Motor neuron (in vitro differentiated cells): ENCODE data around the gene GPR156. TPM values are rescaled to one million over a fixed set of nuclear protein-coding genes. Genes with fewer than 3 reads are reported as not detected.

Experiments
- ATAC-seq, 8 experiments: fragments of 200-7000 bp; cut with Tn5 transposase; replicated peaks in 6 of 8; 2 replicates each; pipeline ENCODE4 v1.8.0; 2021; ENCODE audit warnings: mild to moderate bottlenecking in 8 of 8, moderate library complexity in 8 of 8
- H3K27ac ChIP-seq, 2 donors: fragments of 250-450 bp; sonication (Bioruptor Pico); 2 replicates each; pipeline ENCODE4 v1.9.0; 2021; ENCODE audit warnings: antibody characterized with exemption in 2 of 2, mild to moderate bottlenecking in 2 of 2, moderate library complexity in 1 of 2
- H3K4me1 ChIP-seq, 2 donors: fragments of 250-450 bp; sonication (Bioruptor Pico); replicated peaks in 1 of 2; 2 replicates each; pipeline ENCODE4 v1.6.1; 2021; ENCODE audit warnings: antibody characterized with exemption in 2 of 2, mild to moderate bottlenecking in 2 of 2, moderate library complexity in 1 of 2
- H3K4me3 ChIP-seq, 5 donors: fragments of 250-450 bp; sonication (Bioruptor Pico); 2 replicates each; pipeline ENCODE4 v1.9.0; 2021; ENCODE audit warnings: antibody characterized with exemption in 5 of 5, mild to moderate bottlenecking in 5 of 5, moderate library complexity in 4 of 5
- WGBS, 10 experiments: fragments of 450-650 bp; shearing (Covaris generic); methylation state at CpG; one replicate each; pipeline ENCODE4 v1.0.0; 2022; 5-methylcytosine and 5-hydroxymethylcytosine counted together
- in situ Hi-C, 9 experiments: fragments of 400-800 bp; cut with MboI; loops; one replicate each; pipeline ENCODE4 v1.15.0; 2021; ENCODE audit warnings: low sequenced_read_pairs in 9 of 9, low pct_unique_long_range_greater_than_20kb in 2 of 9; ENCODE audit not compliant: unreplicated experiment in 9 of 9
- total RNA-seq, 8 experiments: library from RNA; unstranded; fragments of 300-600 nt; gene quantifications; 2 replicates each; pipeline versions ENCODE4 v1.2.3 to v1.2.4, GENCODE V29; 2022

GPR156 gene
- total RNA-seq, 8 experiments from 2014 or later, result 0.33 to 2.3 (median 1.2) TPM

- no peak for ATAC-seq
- H3K4me3 ChIP-seq, result no peak overlapping the region
- H3K27ac ChIP-seq, result no peak overlapping the region
- in situ Hi-C loops, result loop anchor here in 3 of 9 experiments (25.0 kb wide), 1 partner anchor 294 kb away; no protein-coding TSS in a partner anchor
- H3K4me1 ChIP-seq, result peaks cover 13% of the 10 kb centered on the region in 2 donors
- 36 to 100% (median 87%) methylated on average over 1 to 2 of the region's 3 CpGs; no CpG with 5 or more reads in 2 of the 10 experiments for WGBS, 10 experiments
Observed at GRCh38 chr3:120180731-120181412, 104.2 kb downstream of the GPR156 start.

GRCh38 chr3:120177707-120178306, 107.2 kb downstream of the GPR156 start:
- H3K4me1 ChIP-seq, result peaks cover 13% of the 10 kb centered on the region in 2 donors
- in situ Hi-C loops, result loop anchor here in 3 of 9 experiments (25.0 kb wide), 1 partner anchor 291 kb away; no protein-coding TSS in a partner anchor
- WGBS, 10 experiments, result 50 to 100% (median 81%) methylated on average over 1 to 2 of the region's 2 CpGs
- H3K4me3 ChIP-seq, result no peak overlapping the region
- peak in 3 of 8 experiments; percentile 37 to 57 (median 46) for ATAC-seq
- no peak overlapping the region for H3K27ac ChIP-seq

- in situ Hi-C loops, result loop anchor here in 3 of 9 experiments (25.0 kb wide), 1 partner anchor 290 kb away; no protein-coding TSS in a partner anchor
- H3K4me1 ChIP-seq, result peaks cover 13% of the 10 kb centered on the region in 2 donors
- ATAC-seq, result peak; percentile 88 to 99 (median 98)
- H3K4me3 ChIP-seq, result no peak overlapping the region
- H3K27ac ChIP-seq, result peak overlapping the region in 1 of 2 donors; percentile 58
- 0 to 60% (median 16%) methylated on average over 1 to 6 of the region's 6 CpGs; no CpG with 5 or more reads in 2 of the 10 experiments for WGBS, 10 experiments
Observed at GRCh38 chr3:120177151-120177550, 107.9 kb downstream of the GPR156 start.

GRCh38 chr3:120174811-120175539, 110.0 kb downstream of the GPR156 start:
- in situ Hi-C loops, result loop anchor here in 3 of 9 experiments (25.0 kb wide), 1 partner anchor 288 kb away; no protein-coding TSS in a partner anchor
- no peak overlapping the region for H3K4me3 ChIP-seq
- no peak for ATAC-seq
- H3K4me1 ChIP-seq, result peaks cover 13% of the 10 kb centered on the region in 2 donors
- 50 to 100% (median 90%) methylated on average over 1 to 2 of the region's 3 CpGs; no CpG with 5 or more reads in 5 of the 10 experiments for WGBS, 10 experiments
- no peak overlapping the region for H3K27ac ChIP-seq

GRCh38 chr3:120173056-120173675, 111.9 kb downstream of the GPR156 start:
- in situ Hi-C loops, result no loop called here
- Histone ChIP-seq H3K4me3 (no peak overlapping the region), H3K4me1 (peaks cover 13% of the 10 kb centered on the region in 2 donors), H3K27ac (no peak overlapping the region)
- 57 to 100% (median 93%) methylated on average over 1 to 5 of the region's 6 CpGs; no CpG with 5 or more reads in 3 of the 10 experiments for WGBS, 10 experiments
- no peak for ATAC-seq

- ATAC-seq, result no peak
- Histone ChIP-seq H3K4me3 (no peak overlapping the region), H3K27ac (no peak overlapping the region), H3K4me1 (peaks cover 4% of the 10 kb centered on the region in 2 donors)
- WGBS, 10 experiments, result 0 to 100% (median 69%) methylated on average over 1 to 4 of the region's 6 CpGs; no CpG with 5 or more reads in 2 of the 10 experiments
- in situ Hi-C loops, result no loop called here
Observed at GRCh38 chr3:120172070-120172469, 113.0 kb downstream of the GPR156 start.

- ATAC-seq, result peak in 1 of 8 experiments; percentile 18
Observed at GRCh38 chr3:120171134-120171873, 113.7 kb downstream of the GPR156 start.

GRCh38 chr3:120170223-120170622, 114.8 kb downstream of the GPR156 start:
- Histone ChIP-seq H3K4me1 (no peaks in the 10 kb centered on the region), H3K4me3 (no peak overlapping the region), H3K27ac (no peak overlapping the region)
- peak in 5 of 8 experiments; percentile 16 to 96 (median 78) for ATAC-seq
- WGBS, 10 experiments, result 50 to 83% (median 80%) methylated on average over 1 of the region's 2 CpGs; no CpG with 5 or more reads in 7 of the 10 experiments
- in situ Hi-C loops, result no loop called here

More at GRCh38 chr3:120171134-120171873, 113.7 kb downstream of the GPR156 start:
- in situ Hi-C loops, result no loop called here
- no peak overlapping the region for H3K27ac ChIP-seq
- H3K4me1 ChIP-seq, result no peaks in the 10 kb centered on the region
- WGBS, 10 experiments, result 64 to 100% (median 88%) methylated on average over 1 to 5 of the region's 8 CpGs; no CpG with 5 or more reads in 1 of the 10 experiments
- no peak overlapping the region for H3K4me3 ChIP-seq

- in situ Hi-C loops, result no loop called here
- Histone ChIP-seq H3K4me1 (no peaks in the 10 kb centered on the region), H3K27ac (no peak overlapping the region), H3K4me3 (no peak overlapping the region)
- ATAC-seq, result no peak
- 60 to 100% (median 88%) methylated on average over 1 to 3 of the region's 5 CpGs; no CpG with 5 or more reads in 4 of the 10 experiments for WGBS, 10 experiments
Observed at GRCh38 chr3:120169407-120169806, 115.6 kb downstream of the GPR156 start.

- 60 to 100% (median 77%) methylated on average over 1 to 3 of the region's 3 CpGs; no CpG with 5 or more reads in 2 of the 10 experiments for WGBS, 10 experiments
- no peak overlapping the region for H3K27ac ChIP-seq
- in situ Hi-C loops, result no loop called here
- ATAC-seq, result no peak
- H3K4me1 ChIP-seq, result no peaks in the 10 kb centered on the region
- H3K4me3 ChIP-seq, result no peak overlapping the region
Observed at GRCh38 chr3:120168611-120169010, 116.4 kb downstream of the GPR156 start.

- no peak for ATAC-seq
- Histone ChIP-seq H3K4me3 (no peak overlapping the region), H3K27ac (no peak overlapping the region), H3K4me1 (no peaks in the 10 kb centered on the region)
- WGBS, 10 experiments, result 86 to 100% (median 92%) methylated on average over 1 to 6 of the region's 9 CpGs; no CpG with 5 or more reads in 2 of the 10 experiments
- in situ Hi-C loops, result no loop called here
Observed at GRCh38 chr3:120168038-120168437, 117.0 kb downstream of the GPR156 start.

- WGBS, 10 experiments, result 88 to 100% (median 89%) methylated on average over 3 to 6 of the region's 10 CpGs; no CpG with 5 or more reads in 7 of the 10 experiments
- Histone ChIP-seq H3K4me1 (no peaks in the 10 kb centered on the region), H3K4me3 (no peak overlapping the region), H3K27ac (no peak overlapping the region)
- in situ Hi-C loops, result no loop called here
- no peak for ATAC-seq
Observed at GRCh38 chr3:120167488-120167887, 117.5 kb downstream of the GPR156 start.
